ENCODE data around the gene GPR135.

DNA sequence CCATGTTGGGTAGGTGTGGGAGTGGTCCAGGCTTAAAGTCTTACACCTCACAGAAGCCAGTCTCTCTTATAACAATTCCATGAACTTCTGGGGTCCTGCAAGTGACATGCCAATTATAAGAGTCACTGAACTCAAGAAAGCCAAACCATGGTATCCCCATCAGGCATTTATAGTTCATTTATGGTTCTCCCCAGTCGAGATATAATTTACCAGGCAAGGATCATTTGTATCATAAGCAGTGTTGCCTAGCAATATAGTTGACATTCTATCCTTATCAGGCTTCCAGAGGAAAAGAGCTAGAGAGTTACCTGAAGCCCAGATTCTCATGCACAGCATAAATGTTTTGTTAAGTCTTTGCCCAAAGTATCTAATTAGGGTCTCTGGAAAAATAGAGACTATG, 27.2 kb upstream of the GPR135 start:
- TF ChIP-seq FOXK2 (IDR thresholded peaks at IDR 0.05) (no peak), FOXM1 (IDR thresholded peaks at IDR 0.05; ENCODE audit: borderline replicate concordance) (no peak), LEF1 (IDR thresholded peaks at IDR 0.05; ENCODE audit: borderline replicate concordance) (no peak), ZNF384 (IDR thresholded peaks at IDR 0.05) (no peak), BHLHE40 (IDR thresholded peaks at IDR 0.05; ENCODE audit: borderline replicate concordance) (no peak), ARNT (IDR thresholded peaks at IDR 0.05) (no peak), CTBP1 (IDR thresholded peaks at IDR 0.05; ENCODE audit: borderline replicate concordance) (no peak), SP1 (IDR thresholded peaks at IDR 0.05) (no peak)
- TF ChIP-seq, protein P1, sequence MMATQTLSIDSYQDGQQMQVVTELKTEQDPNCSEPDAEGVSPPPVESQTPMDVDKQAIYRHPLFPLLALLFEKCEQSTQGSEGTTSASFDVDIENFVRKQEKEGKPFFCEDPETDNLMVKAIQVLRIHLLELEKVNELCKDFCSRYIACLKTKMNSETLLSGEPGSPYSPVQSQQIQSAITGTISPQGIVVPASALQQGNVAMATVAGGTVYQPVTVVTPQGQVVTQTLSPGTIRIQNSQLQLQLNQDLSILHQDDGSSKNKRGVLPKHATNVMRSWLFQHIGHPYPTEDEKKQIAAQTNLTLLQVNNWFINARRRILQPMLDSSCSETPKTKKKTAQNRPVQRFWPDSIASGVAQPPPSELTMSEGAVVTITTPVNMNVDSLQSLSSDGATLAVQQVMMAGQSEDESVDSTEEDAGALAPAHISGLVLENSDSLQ (IDR thresholded peaks at IDR 0.05), result no peak
